ENCODE data around the gene PLXNA4.

The PLXNA4 gene

GRCh38 chr7:132298790-132299189, 277.5 kb downstream of the PLXNA4 start:
- DNase-seq, result peak; percentile 91

DNA sequence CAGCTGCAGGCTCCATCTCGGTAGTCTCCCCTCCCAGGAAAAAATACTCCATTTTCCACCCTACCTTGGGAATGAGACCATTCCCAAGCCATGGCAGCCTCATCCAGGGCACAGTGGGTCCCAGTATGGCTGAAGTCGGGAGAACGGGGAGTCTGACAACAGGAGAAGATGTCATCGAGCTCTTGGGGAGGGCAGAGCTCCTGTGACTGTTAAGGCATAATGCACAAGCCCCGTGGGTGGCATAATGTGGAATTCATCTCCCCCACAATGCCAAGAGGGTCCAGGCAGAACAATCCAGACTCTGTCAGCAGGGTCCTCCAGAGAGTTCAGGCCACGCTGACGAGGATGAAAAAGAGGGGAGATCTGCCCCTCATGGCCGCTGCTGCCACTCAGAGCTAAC, 279.4 kb downstream of the PLXNA4 start:
- DNase-seq, result no peak

- DNase-seq, result no peak
Observed at GRCh38 chr7:132295175-132295574, 281.1 kb downstream of the PLXNA4 start.

- no peak for DNase-seq
Observed at GRCh38 chr7:132292803-132293202, 283.5 kb downstream of the PLXNA4 start.

GRCh38 chr7:132291481-132291880, 284.8 kb downstream of the PLXNA4 start:
- DNase-seq, result no peak

DNA sequence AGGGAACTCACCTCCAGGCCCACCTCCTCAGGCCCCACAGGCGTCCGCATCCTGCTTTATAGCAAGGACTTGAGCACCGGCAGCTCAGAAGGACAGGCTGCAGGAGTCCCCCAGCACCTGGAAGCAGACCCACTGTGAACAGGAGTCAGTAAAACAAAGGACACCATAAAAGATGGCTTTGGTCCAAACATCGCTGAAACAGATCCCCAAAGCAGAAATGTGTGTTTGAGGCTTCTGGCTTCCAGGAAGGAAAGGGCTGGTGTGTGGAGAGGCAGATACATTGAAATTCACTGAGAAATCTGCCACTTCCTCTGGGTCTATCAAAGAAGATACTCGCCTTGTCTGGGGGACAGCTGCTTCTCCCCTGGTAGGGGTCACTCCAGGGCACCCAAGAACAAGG, 286.2 kb downstream of the PLXNA4 start:
- DNase-seq, result no peak

GRCh38 chr7:132286836-132287235, 289.4 kb downstream of the PLXNA4 start:
- no peak for DNase-seq

DNA sequence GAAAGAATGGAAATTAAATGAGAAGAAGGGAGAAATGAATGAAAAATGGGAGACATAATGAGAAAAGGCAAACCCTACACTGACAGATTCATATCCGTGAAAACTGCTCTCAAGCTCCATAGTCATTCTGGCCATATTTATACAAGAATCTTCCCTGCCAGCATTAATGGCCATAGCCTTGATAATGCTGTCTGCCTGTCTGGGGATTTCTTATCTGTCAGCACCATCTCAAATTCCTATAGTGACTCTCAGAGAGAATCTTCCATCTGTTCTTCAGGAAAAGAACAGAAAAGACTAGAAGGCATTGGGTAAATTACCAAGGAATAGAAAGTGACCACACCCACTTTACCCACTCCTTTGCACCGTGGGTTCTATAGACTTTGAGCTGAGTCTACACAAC, 295.9 kb downstream of the PLXNA4 start:
- DNase-seq, result no peak

- DNase-seq, result no peak
Observed at GRCh38 chr7:132279718-132280117, 296.6 kb downstream of the PLXNA4 start.

DNA sequence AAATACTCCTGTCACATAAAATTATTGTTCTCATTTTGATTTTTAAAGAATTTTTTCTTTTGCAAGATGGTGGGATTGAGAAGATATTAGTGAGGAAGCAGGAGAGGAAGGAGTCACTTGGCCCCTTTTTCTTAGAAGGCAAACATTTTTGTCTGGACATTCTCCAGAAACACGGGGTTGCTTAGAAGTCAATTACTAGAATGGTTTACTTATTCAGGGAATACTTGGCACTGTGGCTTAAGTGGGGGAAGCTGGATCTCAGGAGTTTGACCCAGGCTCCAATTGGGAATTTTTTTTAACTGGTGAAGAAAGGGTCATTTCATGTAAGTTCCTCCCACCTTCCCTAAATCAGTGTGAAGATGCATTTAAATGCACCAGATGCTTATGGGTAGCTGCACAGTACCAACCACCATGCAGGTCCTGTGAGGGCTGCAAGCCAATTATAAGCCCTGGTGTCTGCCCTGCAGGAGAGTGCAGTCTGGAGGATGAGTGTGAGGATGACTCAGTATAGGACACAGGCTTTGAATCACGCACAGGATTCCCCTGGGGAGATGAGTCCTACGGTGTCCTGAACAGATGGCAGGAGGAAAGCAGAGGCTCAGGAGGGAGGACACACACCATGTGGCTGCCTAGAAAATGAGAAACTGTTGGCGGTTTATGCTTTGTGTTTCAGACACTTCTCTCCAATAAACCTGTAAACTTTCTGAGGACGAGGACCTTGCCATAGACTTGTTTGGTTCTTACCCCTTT, 299.1 kb downstream of the PLXNA4 start:
- no peak for DNase-seq

GRCh38 chr7:132276234-132276630, 300.0 kb downstream of the PLXNA4 start:
- DNase-seq, result peak; percentile 5

- DNase-seq, result peak; percentile 63
Observed at GRCh38 chr7:132275416-132276233, 300.6 kb downstream of the PLXNA4 start.

- no peak for DNase-seq
Observed at GRCh38 chr7:132272763-132273371, 303.4 kb downstream of the PLXNA4 start.

GRCh38 chr7:132270517-132270916, 305.8 kb downstream of the PLXNA4 start:
- no peak for DNase-seq

DNA sequence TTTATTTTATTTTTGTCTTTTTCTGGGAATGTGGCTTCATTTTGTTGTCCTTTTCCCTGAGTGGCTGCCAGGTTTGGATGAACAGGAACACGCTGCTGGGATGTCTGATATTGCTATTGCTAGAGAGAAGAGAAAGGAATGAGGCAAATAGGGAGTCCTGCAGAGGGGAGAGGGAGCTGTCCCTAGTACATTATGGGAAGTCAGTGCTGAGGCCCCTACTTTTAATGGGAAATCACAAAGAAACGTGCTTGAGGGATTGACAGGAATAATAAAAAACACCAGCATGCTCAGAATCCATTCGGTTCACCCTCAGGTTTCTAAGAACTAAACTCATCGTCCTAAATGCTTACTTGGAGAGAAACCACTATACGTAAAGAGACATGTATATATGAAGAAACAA, 306.6 kb downstream of the PLXNA4 start:
- DNase-seq, result no peak

DNA sequence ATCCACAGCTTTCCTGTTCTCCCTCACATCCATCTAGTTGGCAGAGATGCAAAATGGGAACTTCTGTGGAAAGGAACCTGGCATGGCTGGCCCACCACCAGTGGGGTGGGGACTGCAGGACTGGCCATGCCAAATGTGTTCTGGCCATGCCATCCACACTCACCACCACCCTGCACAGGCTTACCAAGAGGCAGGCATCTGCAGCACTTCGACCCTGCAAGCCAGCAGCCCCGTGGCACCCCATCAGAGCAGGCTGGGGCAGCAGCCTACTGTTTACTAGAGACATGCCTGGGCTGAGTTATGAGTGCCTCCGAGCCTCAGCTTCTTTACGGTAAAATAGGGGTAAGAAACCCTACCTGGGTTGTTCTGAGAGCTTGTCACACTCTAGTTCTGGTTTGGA, 313.1 kb downstream of the PLXNA4 start:
- DNase-seq, result no peak

DNA sequence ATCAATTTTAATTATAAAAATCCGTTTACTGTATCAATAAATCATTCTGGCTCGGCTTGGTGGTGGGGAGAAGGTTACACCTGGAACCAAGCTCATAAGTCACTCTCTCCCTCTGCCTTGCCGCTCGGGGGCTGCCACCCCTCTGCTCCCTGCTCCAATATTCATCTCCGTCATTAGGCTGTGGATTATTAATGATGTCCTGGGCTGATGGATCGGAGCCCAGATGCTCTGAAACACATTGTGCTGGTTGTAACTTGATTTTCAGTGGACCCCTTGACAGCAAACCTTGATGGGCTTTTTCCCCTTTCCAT, 314.2 kb downstream of the PLXNA4 start:
- no peak for DNase-seq

DNA sequence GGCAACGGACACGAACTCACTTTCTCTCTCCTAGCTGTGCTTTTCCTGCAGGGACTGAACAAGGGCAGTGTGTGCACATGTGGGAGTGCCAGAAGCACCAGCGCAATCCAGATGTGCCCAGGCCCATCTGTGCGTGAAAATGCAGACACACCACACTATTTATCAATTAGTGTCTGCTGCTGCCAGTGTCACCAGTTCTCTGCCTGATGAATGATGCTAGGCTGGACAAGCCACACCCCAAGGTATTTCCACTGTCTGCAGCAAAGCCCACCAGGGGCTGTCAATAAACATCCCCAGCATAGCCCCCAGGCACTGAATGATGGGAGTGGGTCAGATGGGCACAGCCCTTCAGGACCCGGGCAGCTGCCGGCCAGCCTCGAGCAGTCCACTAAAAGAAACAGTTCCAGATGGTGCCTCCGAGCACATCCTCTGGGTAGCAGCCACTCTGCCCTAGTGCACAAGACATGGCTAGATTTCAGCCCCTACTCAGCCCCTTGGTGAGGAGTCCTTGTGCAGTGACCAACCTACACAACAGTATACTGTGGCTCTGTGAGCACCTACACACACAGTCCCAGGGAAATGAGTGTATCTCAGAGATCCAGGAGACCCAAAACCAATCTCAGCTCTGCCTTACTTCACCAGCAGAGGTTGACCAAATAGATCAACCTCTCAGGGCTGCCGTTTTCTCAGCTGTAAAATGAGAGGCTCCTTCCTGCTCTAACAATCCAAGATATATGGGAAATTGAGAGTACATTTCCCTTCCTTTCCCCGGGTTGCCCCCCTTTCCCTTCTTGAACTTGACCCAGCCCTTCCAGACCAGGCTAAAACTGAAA, 314.7 kb downstream of the PLXNA4 start:
- DNase-seq, result no peak

DNA sequence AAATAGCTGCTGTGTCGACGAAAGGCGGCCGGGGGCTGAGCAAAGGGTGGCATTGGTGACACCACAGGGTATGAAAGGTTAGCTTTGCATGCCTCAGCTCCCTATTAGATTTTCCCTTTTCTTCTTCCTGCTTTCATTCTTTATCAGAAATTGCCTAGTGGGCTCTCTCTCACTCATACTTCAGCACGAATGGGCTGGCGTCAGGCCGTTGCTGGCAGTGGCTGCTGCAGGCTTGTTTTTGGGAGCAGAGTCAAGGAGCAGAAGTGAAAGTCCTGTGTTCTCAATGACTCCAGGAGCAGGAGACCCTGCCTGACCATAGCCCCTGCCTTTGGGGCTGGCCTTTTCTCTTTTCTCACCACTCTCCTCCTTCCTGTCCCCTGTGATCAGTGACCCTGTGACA, 318.0 kb downstream of the PLXNA4 start:
- no peak for DNase-seq

GRCh38 chr7:132257253-132257652, 319.0 kb downstream of the PLXNA4 start:
- DNase-seq, result no peak

DNA sequence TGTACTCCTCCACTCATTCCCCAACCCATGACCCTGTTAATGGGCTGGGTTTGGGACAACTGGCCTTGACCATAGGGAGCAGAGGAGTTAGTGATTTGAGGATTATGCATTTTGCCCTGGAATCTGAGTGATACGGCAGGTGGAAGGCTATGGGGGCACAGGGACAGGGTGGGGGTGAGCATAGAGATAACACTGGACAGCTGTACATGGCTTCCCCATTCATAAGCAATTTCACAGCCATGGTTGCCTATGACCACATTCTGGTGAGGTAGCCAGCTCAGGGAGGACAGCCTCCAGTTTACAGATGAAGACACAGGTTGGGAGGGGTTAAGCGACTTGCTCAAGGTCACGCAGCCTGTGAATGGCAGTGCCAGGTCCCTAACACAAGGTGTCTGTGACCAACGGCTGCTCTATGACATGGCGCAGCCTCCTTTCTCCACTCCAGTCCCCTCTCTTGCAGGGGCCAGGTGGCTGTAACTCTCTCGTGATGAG, 319.5 kb downstream of the PLXNA4 start:
- no peak for DNase-seq

DNA sequence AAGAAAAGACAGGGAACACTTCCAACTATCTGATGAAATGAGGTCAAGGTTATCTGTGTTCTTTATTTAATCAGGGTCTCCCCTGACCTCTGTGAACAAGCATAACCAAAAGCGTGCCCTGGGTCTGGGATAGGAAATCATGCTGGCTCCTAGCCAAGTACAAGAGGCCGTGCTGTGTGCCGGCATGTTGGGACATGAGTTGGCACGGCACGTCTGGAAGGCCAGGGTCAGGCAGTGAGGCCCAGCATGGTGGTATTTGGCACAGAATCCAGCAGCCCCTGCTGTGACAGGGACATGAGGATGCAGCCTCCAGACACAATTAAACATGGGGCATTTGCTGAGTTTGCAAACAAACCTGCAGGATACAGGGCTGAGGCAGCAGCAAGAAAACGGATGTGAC, 320.4 kb downstream of the PLXNA4 start:
- peak; percentile 58 for DNase-seq
